CD4-positive, alpha-beta T cell treated with Interleukin-15 for 1 hour (primary cell): ENCODE results near the gene OSBPL5.

Experiments used
- DNase-seq: peaks from one replicate; pipeline ENCODE4 v3.0.0-alpha.2; 2020

The OSBPL5 gene

GRCh38 chr11:3049430-3050243, 115.5 kb downstream of the OSBPL5 start:
- peak; percentile 83 for DNase-seq

- no peak for DNase-seq
These were observed 117.5 kb downstream of the OSBPL5 start for GRCh38 chr11:3047637-3048036.

GRCh38 chr11:3046641-3047040, 118.5 kb downstream of the OSBPL5 start:
- DNase-seq: no peak

GRCh38 chr11:3046190-3046589, 118.9 kb downstream of the OSBPL5 start:
- DNase-seq: no peak

GRCh38 chr11:3044915-3045314, 120.2 kb downstream of the OSBPL5 start:
- no peak for DNase-seq

GRCh38 chr11:3044004-3044403, 121.1 kb downstream of the OSBPL5 start:
- DNase-seq: no peak

GRCh38 chr11:3043315-3043871, 121.7 kb downstream of the OSBPL5 start:
- DNase-seq: no peak

- no peak for DNase-seq
These were observed 122.4 kb downstream of the OSBPL5 start for GRCh38 chr11:3042496-3043314.

- DNase-seq: no peak
These were observed 123.2 kb downstream of the OSBPL5 start for GRCh38 chr11:3041699-3042441.

- DNase-seq: no peak
These were observed 124.2 kb downstream of the OSBPL5 start for GRCh38 chr11:3040881-3041280.

GRCh38 chr11:3037945-3038271, 127.2 kb downstream of the OSBPL5 start:
- no peak for DNase-seq
